Measurements from ENCODE around the gene LRBA.

- TF ChIP-seq CTCF (conservative IDR thresholded peaks at IDR 0.05) (no peak), EZH2 (IDR thresholded peaks at IDR 0.05; ENCODE audit: low read depth) (no peak)
Observed at GRCh38 chr4:150491132-150492049, 523.7 kb downstream of the LRBA start.

All from PC-9 (cell line).